Bronchial epithelial cell (primary cell): ENCODE results near the gene SURF4. TPM values are rescaled to one million over a fixed set of nuclear protein-coding genes. Genes with fewer than 3 reads are reported as not detected.

Source experiments
- DNase-seq: peaks from one replicate; pipeline ENCODE4 v3.0.0-alpha.2; 2010; ENCODE audit warnings: low read depth
- FAIRE-seq: peaks from 2 replicates; lab custom pipeline; 2011; peaks lifted over from hg19 to GRCh38; lab: Jason Lieb, UNC
- H3K27me3 ChIP-seq: 2 replicates; pipeline ENCODE4 v1.5.1; 2011; ENCODE audit warnings: low read length; ENCODE audit not compliant: control insufficient read depth, insufficient read depth
- H3K36me3 ChIP-seq: 2 replicates; pipeline ENCODE4 v1.5.1; 2011; ENCODE audit warnings: low read length; ENCODE audit not compliant: control insufficient read depth, insufficient read depth
- H3K4me3 ChIP-seq: 2 replicates; pipeline ENCODE4 v1.5.1; 2011; ENCODE audit warnings: mild to moderate bottlenecking, low read depth, low read length, control low read depth
- total RNA-seq: library from RNA; depleted of rRNA; stranded (reverse); fragments of >200 nt; gene quantifications from 2 replicates; pipeline ENCODE4 v1.2.1, GENCODE V29; 2014
- TF ChIP-seq, protein P1 (sequence below): IDR thresholded peaks from 2 replicates; pipeline ENCODE4 v1.5.1; 2011; ENCODE audit warnings: mild to moderate bottlenecking, moderate library complexity, low read length, control low read depth, inconsistent platforms; ENCODE audit not compliant: insufficient read depth, severe bottlenecking

Gene SURF4
- total RNA-seq, 1 donor from 2014 or later, result 295 TPM

DNA sequence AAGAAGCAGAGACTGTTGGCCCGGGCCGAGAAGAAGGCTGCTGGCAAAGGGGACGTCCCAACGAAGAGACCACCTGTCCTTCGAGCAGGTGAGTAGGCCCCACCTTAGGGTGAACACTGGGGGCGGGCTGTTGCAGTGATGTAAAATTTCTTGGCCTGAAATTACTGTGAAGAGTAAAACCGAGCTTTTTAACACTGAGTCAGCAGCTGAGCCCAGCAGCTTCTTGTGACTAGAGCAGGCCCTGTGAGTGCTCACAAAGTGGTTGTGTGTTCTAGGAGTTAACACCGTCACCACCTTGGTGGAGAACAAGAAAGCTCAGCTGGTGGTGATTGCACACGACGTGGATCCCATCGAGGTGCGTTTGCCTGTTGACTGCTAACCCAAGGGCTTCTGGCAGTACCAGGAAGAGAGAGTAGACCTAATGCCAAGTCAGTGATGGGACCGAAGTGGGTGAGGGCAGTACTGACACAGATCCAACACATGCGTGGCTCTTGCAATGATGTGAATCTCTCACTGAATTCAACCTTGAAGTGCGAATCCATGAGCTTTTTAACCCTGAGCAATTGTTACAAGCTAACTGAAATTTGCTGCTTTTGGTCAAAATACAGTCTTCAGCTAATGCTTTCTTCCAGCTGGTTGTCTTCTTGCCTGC is 25.8 kb downstream of the SURF4 start:
- TF ChIP-seq, protein P1, sequence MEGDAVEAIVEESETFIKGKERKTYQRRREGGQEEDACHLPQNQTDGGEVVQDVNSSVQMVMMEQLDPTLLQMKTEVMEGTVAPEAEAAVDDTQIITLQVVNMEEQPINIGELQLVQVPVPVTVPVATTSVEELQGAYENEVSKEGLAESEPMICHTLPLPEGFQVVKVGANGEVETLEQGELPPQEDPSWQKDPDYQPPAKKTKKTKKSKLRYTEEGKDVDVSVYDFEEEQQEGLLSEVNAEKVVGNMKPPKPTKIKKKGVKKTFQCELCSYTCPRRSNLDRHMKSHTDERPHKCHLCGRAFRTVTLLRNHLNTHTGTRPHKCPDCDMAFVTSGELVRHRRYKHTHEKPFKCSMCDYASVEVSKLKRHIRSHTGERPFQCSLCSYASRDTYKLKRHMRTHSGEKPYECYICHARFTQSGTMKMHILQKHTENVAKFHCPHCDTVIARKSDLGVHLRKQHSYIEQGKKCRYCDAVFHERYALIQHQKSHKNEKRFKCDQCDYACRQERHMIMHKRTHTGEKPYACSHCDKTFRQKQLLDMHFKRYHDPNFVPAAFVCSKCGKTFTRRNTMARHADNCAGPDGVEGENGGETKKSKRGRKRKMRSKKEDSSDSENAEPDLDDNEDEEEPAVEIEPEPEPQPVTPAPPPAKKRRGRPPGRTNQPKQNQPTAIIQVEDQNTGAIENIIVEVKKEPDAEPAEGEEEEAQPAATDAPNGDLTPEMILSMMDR, result no peak
- H3K4me3 ChIP-seq, result no peak overlapping the region
- FAIRE-seq, result no peak
- no peaks in the 10 kb centered on the region for H3K27me3 ChIP-seq
- H3K36me3 ChIP-seq, result peaks cover 27% of the 10 kb centered on the region
- DNase-seq, result no peak

DNA sequence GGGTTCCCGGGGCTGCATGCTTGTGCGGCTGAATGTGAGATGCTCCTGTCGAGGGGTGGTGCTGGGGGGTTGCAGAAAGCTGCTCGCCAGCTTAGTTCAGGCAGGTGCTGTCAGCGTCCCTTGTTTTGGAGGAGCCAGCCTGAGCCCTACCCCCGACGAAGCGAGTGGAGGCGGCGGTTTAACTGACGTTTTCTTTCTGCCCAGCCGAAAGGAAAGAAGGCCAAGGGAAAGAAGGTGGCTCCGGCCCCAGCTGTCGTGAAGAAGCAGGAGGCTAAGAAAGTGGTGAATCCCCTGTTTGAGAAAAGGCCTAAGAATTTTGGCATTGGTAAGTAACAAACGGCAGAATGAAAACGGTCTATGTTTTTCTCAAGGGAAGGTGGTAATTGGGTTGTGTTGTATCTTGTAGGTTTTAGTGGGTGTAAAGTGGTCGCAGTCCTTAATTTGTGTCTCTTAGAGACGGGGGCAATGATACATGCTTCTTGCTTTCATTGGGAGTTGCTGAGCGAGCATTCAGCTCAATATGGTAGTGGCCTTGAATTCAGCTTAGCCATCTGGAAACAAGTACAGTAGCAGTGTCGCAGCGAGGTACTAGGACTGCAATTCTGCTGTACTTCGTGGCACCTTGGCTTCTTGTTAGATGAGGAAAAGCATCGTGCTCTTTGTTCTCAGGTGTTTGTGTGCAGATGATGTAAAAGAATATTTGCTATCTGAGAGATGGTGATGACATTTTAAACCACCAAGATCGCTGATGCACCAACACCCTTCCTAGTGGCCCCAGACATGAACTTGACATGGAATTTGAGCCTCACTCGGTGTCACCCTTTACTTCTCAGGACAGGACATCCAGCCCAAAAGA is 26.9 kb downstream of the SURF4 start:
- Histone ChIP-seq H3K27me3 (no peaks in the 10 kb centered on the region), H3K4me3 (peak overlapping the region; percentile 62), H3K36me3 (peaks cover 35% of the 10 kb centered on the region)
- DNase-seq (no peak), FAIRE-seq (no peak)
- TF ChIP-seq, protein P1, result no peak

- DNase-seq (peak; percentile 91), FAIRE-seq (no peak)
- Histone ChIP-seq H3K4me3 (peak within 1 kb of the TSS; percentile 62), H3K36me3 (peaks cover 41% of the 10 kb centered on the region), H3K27me3 (no peaks in the 10 kb centered on the region)
- TF ChIP-seq, protein P1, result peak; percentile 1
Measured at GRCh38 chr9:133347985-133348717, 27.7 kb downstream of the SURF4 start, which contains the start of the genes MED22 and RPL7A. Gene MED22, minus strand, starts transcription at chr9:133348131. Its CDS starts 1,469 bp downstream, at chr9:133346662. Gene RPL7A, plus strand, starts transcription at chr9:133348218. Its CDS starts 26 bp downstream, at chr9:133348244.

DNA sequence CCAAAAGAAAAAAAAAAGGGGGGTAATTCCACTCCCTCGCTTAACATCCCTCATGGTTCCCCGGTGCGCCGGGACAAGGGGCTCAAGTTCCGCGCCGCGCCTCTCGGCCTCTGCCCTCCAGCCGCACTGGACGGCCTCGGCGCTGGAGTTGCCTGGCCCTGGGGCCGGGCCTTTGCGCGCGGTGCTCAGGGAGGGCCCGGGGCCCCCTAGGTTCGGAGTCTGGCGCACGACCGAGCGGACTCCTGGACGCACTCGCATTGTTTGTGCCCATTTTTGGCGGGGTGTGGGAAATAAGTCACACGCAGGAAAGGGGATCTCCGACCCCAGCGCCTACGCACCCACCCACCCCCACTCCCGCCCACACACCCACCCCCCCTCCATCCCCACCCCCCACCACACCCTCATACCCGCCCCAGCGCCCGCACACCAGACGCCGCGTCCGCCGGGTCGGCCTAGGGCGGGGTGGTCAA is 28.3 kb downstream of the SURF4 start:
- no peak for FAIRE-seq
- H3K36me3 ChIP-seq, result peaks cover 45% of the 10 kb centered on the region
- no peaks in the 10 kb centered on the region for H3K27me3 ChIP-seq
- DNase-seq, result no peak
- TF ChIP-seq, protein P1, result peak; percentile 13
- peak overlapping the region; percentile 62 for H3K4me3 ChIP-seq

GRCh38 chr9:133346021-133346785 is 29.7 kb downstream of the SURF4 start:
- no peaks in the 10 kb centered on the region for H3K27me3 ChIP-seq
- FAIRE-seq, result no peak

More at GRCh38 chr9:133346021-133346785, 29.7 kb downstream of the SURF4 start:
- no peak overlapping the region for H3K4me3 ChIP-seq
- no peak for DNase-seq
- H3K36me3 ChIP-seq, result peaks cover 45% of the 10 kb centered on the region
- TF ChIP-seq, protein P1, result no peak
